ENCODE data around the gene CLDN18. TPM values are rescaled to one million over a fixed set of nuclear protein-coding genes. Genes with fewer than 3 reads are reported as not detected.

CLDN18 gene
- total RNA-seq, 1 donor from 2014 or later = not detected

DNA sequence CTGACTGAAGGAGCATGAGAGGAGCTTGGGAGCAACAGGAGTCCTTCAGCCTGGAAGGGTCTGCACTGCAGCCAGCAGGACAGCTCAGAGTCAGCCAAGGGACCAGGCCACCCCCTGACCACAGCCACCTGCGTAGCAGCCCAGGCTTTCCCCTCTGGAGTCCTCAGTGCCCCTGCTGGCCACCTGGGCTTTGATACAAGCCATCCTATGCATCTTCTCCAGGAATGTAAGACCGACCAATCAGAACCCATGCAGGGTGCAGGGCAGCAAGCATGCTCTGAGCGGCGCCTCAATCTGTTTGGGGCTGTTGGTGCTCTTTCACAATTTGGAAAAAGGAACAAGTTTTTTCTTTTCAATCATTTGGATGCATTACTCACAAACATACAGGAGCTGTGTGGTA lies 53.5 kb downstream of the CLDN18 start:
- DNase-seq = no peak

- no peak for DNase-seq
Observed at GRCh38 chr3:138065949-138066348, 56.0 kb downstream of the CLDN18 start.

- DNase-seq = no peak
Observed at GRCh38 chr3:138066383-138066782, 56.4 kb downstream of the CLDN18 start.

GRCh38 chr3:138066972-138067371 lies 57.0 kb downstream of the CLDN18 start:
- no peak for DNase-seq

- DNase-seq = no peak
Observed at GRCh38 chr3:138068046-138068445, 58.1 kb downstream of the CLDN18 start.

DNA sequence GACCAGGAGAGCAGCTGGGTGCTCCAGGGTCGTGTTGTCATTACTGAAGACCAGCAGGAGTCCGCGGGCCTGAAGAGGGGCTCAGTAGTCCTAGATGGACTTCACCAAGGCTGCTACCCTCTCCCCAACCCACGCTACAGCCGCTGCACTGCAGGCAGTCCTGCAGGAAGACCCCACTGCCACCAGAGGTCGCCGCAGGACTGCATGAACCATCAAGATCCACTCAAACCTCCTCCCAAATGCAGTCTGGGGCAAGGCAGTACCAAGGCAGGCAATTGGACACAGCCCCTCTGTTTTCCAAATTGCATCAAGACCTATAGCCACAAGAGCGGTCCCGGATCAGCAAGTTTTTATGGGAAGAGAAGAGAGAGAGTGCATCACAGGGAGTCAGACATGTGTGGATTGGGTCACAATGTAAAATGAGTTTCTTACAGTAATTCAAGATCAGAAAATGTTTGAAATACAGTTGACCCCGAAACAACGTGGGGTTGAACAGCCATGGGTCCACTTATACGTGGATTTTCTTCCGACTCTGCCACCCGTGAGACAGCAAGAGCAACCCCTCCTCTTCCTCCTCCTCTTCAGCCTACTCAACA lies 58.7 kb downstream of the CLDN18 start:
- peak; percentile 51 for DNase-seq

GRCh38 chr3:138070006-138070405 lies 60.0 kb downstream of the CLDN18 start:
- DNase-seq = no peak

DNA sequence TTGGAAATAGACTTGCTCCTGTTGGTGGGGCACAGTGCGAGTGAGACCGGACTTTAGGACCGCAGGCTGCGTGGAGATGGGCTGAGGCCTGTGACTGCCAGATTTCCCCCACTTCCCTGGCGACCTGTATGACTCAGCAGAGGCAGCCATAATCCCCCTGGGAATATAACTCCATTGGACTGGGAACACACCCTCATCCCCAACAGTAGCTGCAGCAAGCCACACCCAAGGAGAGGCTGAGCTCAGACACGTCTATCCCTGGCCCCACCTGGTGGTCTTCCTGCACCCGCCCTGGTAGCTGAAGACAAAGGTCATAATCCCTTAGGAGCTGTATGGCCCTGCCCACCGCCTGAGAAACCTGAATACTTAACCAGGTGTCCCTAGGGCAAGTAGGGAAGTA lies 62.8 kb downstream of the CLDN18 start:
- DNase-seq = no peak

- no peak for DNase-seq
Observed at GRCh38 chr3:138078096-138078495, 68.1 kb downstream of the CLDN18 start.

DNA sequence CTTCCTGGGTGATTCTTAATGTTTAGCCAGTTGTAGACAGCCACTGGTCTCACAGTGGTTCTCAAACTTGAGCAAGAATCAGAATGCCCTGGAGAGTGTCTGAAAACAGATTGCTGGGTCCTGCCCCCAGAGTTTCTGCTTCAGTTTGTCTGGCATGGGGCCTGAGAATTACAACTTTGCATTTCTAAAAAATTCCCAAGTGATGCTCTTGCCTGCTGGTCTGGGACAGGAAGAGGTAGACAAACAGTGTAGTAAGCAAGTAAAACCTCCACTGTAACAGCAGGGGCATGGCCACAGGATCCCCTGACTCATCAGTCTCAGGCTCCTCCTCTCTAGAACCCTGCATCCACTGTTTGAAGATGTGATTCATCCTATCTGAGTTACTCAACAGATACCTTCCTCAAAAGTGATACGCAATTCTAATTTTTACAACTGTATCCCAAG lies 69.0 kb downstream of the CLDN18 start:
- DNase-seq = no peak

DNA sequence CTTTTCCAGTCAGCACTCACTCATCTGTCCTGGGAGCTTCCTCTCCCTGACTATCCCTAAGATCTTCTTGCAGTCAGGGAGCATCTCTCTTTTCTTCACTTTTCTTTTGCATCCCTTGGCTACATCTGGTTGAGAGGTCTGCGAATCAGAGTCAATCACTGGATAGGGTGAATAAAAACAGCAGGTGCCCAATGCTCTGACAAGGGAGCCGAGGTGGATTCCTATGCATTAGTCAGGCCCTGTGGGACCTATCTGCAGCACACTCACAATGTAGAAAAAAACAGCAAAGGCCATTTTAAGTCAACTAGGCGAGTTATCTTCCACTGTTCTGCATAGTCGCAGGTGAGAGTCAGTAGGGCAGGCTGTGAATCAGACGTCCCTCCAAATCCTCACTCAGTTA lies 69.9 kb downstream of the CLDN18 start:
- DNase-seq = no peak

DNA sequence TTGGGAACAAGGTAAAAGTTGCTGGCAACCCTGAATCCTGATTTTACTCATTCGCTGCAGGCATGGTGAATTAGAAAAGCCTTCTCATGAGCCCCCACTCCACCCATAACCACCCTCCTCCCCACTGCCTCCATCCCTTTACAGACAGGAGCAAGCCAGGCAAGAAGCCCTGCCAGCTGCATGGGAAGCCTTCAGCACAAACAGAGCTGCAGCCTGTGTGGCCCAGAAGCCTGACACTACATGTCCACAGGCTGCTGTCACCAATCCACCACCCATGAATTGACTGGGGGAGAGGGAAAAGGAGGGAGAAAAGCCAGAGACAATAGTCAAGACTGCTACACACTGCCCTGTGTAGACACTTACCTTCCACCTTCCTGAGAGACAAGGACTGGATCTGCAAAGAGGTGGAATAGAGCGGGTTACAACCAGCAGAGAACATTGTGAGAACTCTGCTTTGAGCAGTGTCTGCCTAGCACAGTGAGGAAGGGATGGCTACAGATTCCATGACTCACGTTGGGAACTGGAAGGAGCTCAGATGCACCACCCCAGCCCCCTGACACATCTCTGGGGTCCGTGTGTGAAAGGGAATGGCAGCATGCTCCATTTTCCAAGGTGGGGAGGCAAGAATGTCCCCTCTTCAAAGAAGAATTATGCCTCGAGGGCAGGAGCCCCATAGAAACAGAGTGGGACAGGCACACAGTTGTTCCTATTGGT lies 71.6 kb downstream of the CLDN18 start:
- no peak for DNase-seq

DNA sequence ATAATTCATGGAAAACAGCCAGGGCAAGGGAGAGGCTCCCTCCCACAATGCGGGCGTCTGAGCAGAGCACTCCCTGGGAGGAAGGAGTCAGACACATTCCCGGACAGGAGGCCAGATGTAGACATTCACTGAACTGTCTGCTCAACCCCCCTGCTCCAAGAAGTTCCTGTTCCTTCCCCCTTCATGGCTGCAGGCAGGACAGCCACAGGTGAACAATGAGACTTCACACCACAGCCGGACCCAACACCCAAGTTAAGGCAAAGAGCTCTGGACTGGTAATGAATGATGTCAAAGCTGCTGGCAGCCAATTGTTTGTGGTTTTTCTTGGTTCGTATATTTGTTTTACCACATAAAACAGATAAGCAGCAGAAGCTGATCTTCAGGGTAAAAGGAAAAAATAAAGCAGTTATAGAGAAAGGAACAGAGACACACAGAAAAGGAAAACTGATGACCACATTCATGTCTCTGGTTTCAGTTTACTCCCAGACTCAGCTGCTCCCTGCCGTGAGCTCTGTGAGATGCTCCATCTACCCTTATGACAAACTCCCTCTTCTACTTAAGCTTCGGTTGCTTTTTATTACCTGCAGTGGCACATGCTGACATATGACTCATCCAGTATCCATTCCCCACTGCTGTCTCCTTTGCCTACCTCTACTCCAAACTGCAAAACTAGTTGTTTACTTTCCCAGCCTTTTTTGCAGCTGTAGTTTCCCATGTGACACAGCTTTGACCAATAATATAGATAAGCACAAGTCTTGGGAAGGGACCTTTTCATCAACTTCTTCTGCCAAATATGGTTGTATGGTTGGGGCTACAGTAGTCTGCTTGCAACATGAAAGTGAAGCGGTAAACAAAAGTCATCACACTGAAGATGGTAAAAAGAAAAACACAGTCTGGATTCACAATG lies 72.4 kb downstream of the CLDN18 start:
- no peak for DNase-seq

DNA sequence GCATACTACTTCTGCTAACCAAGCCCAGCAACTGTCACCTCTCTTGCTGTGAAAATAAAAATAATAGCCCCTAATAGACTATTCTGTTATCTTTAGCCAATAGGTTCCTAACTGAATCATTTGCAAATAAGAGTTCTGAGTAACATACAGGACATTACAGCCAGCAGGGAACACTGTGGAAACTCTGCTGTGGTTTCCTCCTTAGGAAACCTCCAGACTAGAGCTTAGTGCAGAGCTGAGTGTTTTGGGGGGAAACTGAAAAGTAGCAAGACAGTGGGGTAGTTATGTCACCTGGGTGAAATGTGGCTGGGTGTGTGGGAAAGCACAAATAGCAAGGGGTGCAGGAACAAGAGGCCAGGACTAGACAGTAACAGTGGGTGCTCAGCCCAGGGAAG lies 73.0 kb downstream of the CLDN18 start:
- no peak for DNase-seq

Other genes with a start within 250 kb of the CLDN18 start
- gene SOX14, start 245.8 kb upstream of the CLDN18 start, total RNA-seq = not detected
- 23.9 TPM for gene DZIP1L, start 105.4 kb downstream of the CLDN18 start, total RNA-seq
- gene A4GNT, start 122.2 kb downstream of the CLDN18 start, total RNA-seq = not detected
- 16.3 TPM for gene DBR1, start 164.8 kb downstream of the CLDN18 start, total RNA-seq
- gene ARMC8, start 177.1 kb downstream of the CLDN18 start, total RNA-seq = 47.1 TPM

Data from skin of body (tissue), 2 donors.